IPS-18a (cell line): Measurements from ENCODE around the gene AMPD3.

ENCODE experiments used
- H3K27ac ChIP-seq: one replicate; pipeline ENCODE4 v1.5.1; 2013; ENCODE audit warnings: low read length
- H3K27me3 ChIP-seq: one replicate; pipeline ENCODE4 v1.6.1; 2013; ENCODE audit warnings: mild to moderate bottlenecking, low read length; ENCODE audit not compliant: control insufficient read depth, insufficient read depth
- H3K36me3 ChIP-seq: one replicate; pipeline ENCODE4 v1.6.1; 2013; ENCODE audit warnings: low read depth, low read length; ENCODE audit not compliant: control insufficient read depth
- H3K4me1 ChIP-seq: one replicate; pipeline ENCODE4 v1.6.1; 2013; ENCODE audit warnings: low read depth, low read length; ENCODE audit not compliant: control insufficient read depth
- H3K4me3 ChIP-seq: one replicate; pipeline ENCODE4 v1.5.1; 2013; ENCODE audit warnings: low read length
- H3K9ac ChIP-seq: one replicate; pipeline ENCODE4 v1.6.1; 2013; ENCODE audit warnings: mild to moderate bottlenecking, low read length, moderate library complexity
- H3K9me3 ChIP-seq: one replicate; pipeline ENCODE4 v1.6.1; 2013; ENCODE audit warnings: low read depth, low read length; ENCODE audit not compliant: control insufficient read depth

Gene AMPD3

DNA sequence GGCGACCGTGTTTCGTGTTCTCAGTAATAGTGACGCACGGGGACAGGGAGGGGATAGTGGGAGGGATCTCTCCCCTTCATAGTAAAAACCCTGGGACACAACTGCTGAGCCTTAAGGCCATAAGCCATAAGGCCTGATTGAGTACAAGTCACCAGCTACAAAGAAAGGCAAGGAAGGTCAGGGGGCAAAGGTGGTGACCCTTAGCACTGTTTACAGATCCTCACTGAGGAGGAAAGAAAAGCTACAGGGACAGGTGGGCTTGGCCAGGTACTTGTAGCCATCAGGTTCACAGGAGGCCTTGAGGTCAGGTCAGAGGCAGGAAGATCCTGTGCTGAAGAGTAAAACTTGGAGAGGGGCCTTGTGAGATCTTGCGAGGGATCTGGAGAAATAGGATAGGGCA, 15.1 kb upstream of the AMPD3 start:
- Histone ChIP-seq H3K4me3 (no peak overlapping the region), H3K4me1 (no peaks in the 10 kb centered on the region)

DNA sequence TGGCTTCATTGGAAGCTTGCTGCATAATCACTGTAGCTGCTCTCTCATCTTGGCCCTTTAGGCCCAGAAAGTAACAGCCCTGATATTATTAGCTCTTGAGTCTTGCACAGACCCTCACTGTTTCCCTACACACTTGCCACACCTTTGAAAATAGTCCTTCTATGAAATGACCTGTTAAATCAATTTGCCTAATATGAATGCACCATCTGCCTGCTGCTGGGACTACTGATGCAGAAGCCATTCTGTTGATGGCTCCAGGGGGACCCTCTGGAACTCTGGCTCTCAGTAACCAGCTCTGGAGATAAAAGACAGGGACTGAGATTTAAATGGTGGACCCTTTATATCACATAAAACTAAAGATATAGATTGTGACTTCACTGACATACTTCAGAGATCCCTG, 14.7 kb upstream of the AMPD3 start:
- Histone ChIP-seq H3K9me3 (no peaks in the 10 kb centered on the region), H3K27me3 (no peaks in the 10 kb centered on the region), H3K4me3 (no peak overlapping the region), H3K9ac (no peak overlapping the region), H3K27ac (no peak overlapping the region), H3K4me1 (no peaks in the 10 kb centered on the region), H3K36me3 (no peaks in the 10 kb centered on the region)

More for the DNA sequence above, 15.1 kb upstream of the AMPD3 start:
- H3K27me3 ChIP-seq, result no peaks in the 10 kb centered on the region
- H3K9me3 ChIP-seq, result no peaks in the 10 kb centered on the region
- H3K27ac ChIP-seq, result no peak overlapping the region
- no peak overlapping the region for H3K9ac ChIP-seq
- H3K36me3 ChIP-seq, result no peaks in the 10 kb centered on the region

DNA sequence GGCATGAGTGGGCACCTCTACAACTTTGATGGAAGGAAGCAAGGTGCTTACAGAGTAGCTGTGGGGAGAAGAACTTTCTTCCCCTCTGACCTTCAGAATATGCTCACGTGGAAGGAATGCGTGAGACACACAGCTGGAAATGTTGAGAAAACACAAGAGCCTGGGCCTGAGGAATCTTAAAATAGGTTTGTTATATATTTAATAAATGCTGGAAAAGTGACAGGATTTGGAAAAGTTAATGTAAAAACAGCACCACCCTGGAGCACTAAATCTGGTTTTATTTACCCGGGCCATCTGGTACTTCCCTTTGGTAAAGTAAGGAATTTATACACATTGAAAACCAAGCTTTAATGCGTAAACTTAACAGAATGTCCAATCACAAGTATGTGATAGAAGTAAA, 14.0 kb upstream of the AMPD3 start:
- Histone ChIP-seq H3K9ac (no peak overlapping the region), H3K27ac (no peak overlapping the region), H3K9me3 (no peaks in the 10 kb centered on the region), H3K4me3 (no peak overlapping the region), H3K27me3 (no peaks in the 10 kb centered on the region), H3K36me3 (no peaks in the 10 kb centered on the region), H3K4me1 (no peaks in the 10 kb centered on the region)

DNA sequence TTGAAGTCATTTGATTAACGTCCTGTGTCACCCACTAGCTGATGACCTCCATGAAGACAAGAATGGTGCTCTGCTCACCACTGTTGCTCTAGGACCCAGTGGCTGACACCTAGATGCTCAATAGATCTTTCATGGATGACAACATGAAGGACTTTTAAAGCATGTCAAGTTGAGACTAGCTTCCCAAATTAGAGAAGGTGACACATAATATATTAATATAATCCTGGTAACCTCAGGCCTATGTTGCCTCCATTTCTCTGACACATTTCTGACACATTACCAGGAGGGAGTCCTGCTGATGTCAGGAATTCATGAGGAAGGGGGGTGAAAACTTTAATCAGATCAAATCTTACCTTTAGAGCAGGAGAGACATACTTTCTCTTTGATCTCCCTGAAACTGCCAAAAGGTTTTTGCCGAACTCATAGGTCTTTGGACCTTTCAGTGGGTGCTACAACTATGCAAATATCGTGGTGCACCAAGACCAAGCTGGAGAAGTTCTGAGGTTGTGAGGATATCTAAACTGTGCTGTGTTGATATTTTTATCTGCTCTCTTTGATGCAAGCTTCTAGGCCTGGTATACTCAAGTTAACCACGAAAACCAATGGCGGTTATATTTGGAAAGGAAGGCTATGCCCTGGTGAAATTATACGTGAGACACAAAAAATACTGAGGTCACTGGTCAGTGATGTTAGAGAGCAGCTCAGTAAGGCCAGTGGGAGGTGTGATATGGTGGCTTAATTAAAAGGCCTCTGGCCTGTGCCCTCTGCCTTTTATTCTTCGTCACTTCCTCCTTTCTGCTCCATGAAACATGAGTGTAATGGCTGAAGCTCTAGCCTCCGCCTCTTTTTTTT, 13.2 kb upstream of the AMPD3 start:
- Histone ChIP-seq H3K27ac (no peak overlapping the region), H3K9me3 (no peaks in the 10 kb centered on the region), H3K27me3 (no peaks in the 10 kb centered on the region), H3K4me3 (no peak overlapping the region), H3K36me3 (no peaks in the 10 kb centered on the region), H3K4me1 (no peaks in the 10 kb centered on the region), H3K9ac (no peak overlapping the region)

DNA sequence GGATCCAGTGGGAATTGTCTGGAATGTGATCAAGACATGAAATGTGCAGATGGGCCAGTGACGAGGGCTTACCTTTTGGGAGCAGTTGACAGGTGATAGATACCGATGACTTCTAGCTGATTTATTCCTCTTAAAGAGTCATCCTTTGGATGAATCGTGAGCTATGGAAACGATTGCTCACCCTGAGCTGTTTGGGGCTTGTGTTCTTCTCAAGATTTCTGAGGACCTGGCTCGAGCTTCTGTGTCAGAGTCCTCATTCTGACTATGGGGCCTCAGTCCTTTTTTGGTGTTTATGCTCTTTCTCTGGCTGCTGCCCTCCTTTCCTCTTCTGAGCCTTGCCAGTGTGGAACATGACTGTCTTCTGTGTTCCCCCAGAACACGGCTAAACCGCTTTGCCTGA, 11.9 kb upstream of the AMPD3 start:
- Histone ChIP-seq H3K9ac (no peak overlapping the region), H3K4me1 (no peaks in the 10 kb centered on the region), H3K27me3 (no peaks in the 10 kb centered on the region), H3K36me3 (no peaks in the 10 kb centered on the region), H3K27ac (no peak overlapping the region), H3K9me3 (no peaks in the 10 kb centered on the region), H3K4me3 (no peak overlapping the region)

DNA sequence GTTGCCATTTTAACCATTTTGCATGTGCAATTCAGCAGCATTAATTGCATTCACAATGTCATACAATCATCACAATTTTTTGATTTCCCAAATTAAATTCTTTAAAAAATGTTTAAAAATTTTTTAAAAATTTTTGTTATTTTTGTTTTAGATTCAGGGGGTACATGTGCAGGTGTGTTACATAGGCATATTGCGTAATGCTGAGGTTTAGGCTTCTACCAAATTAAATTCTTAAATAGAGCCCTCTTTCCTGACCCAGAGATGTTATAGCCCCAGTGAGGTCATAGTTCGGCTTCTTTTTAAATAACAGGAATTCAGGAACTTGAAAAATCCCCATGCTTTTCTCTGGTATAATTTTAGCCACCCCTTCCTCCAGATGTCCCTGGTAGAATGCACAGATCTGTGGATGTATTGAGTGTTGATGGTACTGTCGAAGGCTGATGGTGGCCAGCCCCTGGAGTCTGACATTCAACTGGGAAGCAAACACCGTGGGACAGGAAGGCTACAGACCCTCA, 11.3 kb upstream of the AMPD3 start:
- Histone ChIP-seq H3K9ac (no peak overlapping the region), H3K9me3 (no peaks in the 10 kb centered on the region), H3K4me3 (no peak overlapping the region), H3K36me3 (no peaks in the 10 kb centered on the region), H3K27me3 (peaks cover 5% of the 10 kb centered on the region), H3K27ac (no peak overlapping the region), H3K4me1 (no peaks in the 10 kb centered on the region)

DNA sequence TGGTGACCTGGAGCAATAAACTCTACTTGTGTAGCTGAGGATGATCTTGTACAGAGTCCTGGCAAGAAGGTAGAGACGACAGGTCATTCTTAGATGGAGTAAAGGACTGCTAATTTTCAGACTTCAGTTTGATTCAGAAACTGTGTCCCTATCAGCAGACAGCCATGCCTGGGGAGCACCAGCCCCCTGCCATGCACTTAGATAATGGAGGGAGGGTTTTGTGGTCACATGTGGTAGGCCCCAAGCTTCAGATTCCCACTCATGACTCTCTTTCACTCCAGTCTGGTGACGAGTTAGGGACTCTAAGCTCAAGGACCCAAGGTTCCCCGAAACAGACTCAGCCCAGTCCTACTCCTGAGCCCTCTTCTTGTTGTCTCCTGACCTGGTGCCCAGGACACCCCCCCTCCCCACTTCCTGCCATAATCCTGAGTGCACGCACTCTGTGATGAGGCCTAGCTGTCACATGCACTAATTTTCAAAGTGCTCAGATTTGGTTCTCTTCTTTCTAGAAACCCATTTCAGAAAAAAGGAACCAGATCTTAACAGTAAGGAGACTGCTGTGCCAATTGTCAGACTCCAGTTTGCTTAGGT, 10.2 kb upstream of the AMPD3 start:
- Histone ChIP-seq H3K4me3 (no peak overlapping the region), H3K36me3 (no peaks in the 10 kb centered on the region), H3K27ac (no peak overlapping the region), H3K27me3 (peaks cover 15% of the 10 kb centered on the region), H3K9ac (no peak overlapping the region), H3K9me3 (no peaks in the 10 kb centered on the region), H3K4me1 (no peaks in the 10 kb centered on the region)

DNA sequence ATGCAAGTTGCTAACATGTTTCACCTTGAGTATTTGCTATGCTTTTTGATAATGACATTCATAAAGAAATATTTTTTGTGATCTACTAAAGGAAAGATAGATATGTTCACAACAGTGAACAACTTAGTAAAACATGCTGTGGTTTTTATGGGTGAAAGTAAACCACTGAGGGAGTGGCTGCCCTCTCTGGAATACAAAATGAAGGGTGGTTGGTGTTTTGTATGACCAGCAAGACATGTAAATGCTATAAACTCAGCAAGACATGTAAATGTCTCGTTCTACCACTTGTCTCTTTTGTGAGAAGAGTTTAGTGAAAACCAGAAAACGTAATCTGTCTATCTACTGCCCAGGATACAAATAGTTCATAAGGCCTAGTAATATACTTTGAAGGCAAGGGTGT, 7.6 kb upstream of the AMPD3 start:
- no peak overlapping the region for H3K27ac ChIP-seq
- peaks cover 38% of the 10 kb centered on the region for H3K27me3 ChIP-seq
- no peak overlapping the region for H3K4me3 ChIP-seq
- H3K4me1 ChIP-seq, result no peaks in the 10 kb centered on the region
- no peaks in the 10 kb centered on the region for H3K36me3 ChIP-seq
- H3K9me3 ChIP-seq, result no peaks in the 10 kb centered on the region
- H3K9ac ChIP-seq, result no peak overlapping the region

DNA sequence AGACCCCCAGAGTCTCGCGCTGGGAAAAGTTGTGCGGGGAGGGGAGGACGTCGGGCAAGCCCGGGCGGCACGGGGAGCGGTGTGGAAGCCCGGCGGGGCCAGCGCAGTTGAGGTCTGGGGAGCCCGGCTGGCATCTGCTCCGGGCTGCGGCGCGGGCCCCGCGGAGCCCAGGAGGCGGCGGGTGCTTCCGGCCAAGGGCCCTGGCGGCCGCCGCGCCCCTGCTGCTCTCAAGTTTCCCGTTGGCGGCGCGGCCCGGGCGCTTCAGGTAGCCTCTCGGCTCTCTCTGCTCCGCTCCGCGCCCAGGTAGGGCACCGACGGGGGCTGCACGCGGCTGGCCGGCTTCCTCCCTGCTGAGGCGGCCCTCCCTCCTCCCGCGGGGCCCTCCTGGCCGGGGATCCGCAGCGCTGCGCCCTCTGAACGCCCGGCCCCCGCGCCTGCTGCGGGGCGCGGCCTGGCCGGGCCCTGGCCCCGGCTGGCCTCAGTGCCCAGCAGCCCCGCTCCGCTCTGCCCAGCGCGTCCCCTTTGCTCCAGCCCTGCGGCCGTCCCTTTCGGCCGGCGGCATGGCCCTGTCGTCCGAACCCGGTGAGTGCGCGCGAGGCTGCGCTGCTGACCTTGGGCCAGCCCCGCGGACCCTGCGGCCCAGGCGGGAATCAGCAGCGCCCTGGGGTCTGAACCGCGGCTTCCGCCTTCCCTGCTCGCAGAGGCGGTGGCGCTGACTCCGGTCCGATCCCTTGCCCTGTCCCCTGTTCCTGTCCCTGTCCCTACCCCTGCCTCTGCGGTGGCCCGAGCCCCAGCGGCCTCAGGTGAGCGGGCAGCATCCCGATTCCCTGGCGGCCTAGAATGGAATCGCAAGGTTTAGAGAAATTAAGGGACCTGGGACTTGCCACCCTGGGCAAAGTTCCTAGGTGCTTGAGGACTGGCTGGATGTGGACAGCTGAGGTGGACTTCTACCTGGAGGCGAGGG, 4.3 kb upstream of the AMPD3 start:
- Histone ChIP-seq H3K9ac (peak overlapping the region; percentile 40), H3K36me3 (no peaks in the 10 kb centered on the region), H3K9me3 (no peaks in the 10 kb centered on the region), H3K4me3 (peak overlapping the region; percentile 73), H3K27me3 (peaks cover 41% of the 10 kb centered on the region), H3K27ac (no peak overlapping the region), H3K4me1 (peaks cover 7% of the 10 kb centered on the region)

DNA sequence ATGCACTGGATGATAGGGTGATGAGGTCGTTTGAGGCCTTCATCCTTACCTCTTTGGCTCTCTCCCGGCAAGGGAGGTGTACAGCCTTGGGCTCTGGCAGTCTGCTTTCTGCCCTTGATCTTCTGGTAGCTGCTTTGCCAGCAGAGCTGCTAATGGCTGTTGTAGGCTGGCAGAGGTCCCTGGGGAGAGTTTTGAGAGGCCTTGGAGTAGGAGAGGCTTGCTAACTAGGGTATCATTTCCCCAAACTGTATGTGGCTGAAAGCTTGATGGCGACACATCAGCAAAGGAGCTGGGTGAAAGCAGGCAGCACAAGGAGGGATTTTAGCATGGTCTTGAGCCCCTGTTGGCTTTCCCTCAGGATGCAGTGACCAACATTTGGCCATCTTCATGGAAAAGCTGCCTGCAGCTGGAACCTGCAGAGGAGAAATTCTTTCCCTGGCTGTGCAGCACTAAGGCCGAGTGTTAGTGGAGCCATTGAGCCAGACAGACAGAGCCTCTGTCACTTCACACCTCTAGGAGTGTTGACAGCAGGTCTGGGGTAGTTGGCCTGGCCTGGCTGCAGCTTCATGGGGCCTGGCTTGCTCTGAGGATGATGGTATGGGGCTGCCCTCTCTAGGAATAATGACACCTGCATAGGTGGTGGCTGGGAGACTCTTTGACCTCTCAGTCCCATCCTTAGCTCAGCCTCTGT, 3.5 kb upstream of the AMPD3 start:
- Histone ChIP-seq H3K27ac (no peak overlapping the region), H3K36me3 (no peaks in the 10 kb centered on the region), H3K27me3 (peaks cover 41% of the 10 kb centered on the region), H3K9ac (no peak overlapping the region), H3K4me1 (peaks cover 14% of the 10 kb centered on the region), H3K9me3 (no peaks in the 10 kb centered on the region), H3K4me3 (peak overlapping the region; percentile 73)
